Measurements from ENCODE around the gene GYG2.
A peak's percentile ranks its signal among the peaks of the same experiment; 100 is the strongest.

Gene GYG2

GRCh38 chrX:2875136-2875481 lies 46.4 kb downstream of the GYG2 start:
- Histone ChIP-seq H3K4me1 (ENCODE audit: insufficient read depth, poor library complexity, severe bottlenecking) (no peaks in the 10 kb centered on the region), H3K9me3 (ENCODE audit: severe bottlenecking) (no peaks in the 10 kb centered on the region), H3K4me3 (ENCODE audit: severe bottlenecking) (no peak overlapping the region), H3K36me3 (ENCODE audit: low read depth) (no peaks in the 10 kb centered on the region), H3K27me3 (ENCODE audit: insufficient read depth, poor library complexity, severe bottlenecking) (no peaks in the 10 kb centered on the region), H3K27ac (ENCODE audit: poor library complexity, severe bottlenecking) (no peak overlapping the region)
- ATAC-seq (ENCODE audit: low read depth) (no peak), DNase-seq (ENCODE audit: low spot score) (no peak)
- no peak for TF ChIP-seq CTCF (IDR thresholded peaks at IDR 0.05; ENCODE audit: poor library complexity, severe bottlenecking)

GRCh38 chrX:2875798-2876399 lies 47.2 kb downstream of the GYG2 start:
- Histone ChIP-seq H3K27ac (ENCODE audit: poor library complexity, severe bottlenecking) (no peak overlapping the region), H3K4me1 (ENCODE audit: insufficient read depth, poor library complexity, severe bottlenecking) (no peaks in the 10 kb centered on the region), H3K27me3 (ENCODE audit: insufficient read depth, poor library complexity, severe bottlenecking) (no peaks in the 10 kb centered on the region), H3K4me3 (ENCODE audit: severe bottlenecking) (no peak overlapping the region), H3K36me3 (ENCODE audit: low read depth) (no peaks in the 10 kb centered on the region), H3K9me3 (ENCODE audit: severe bottlenecking) (no peaks in the 10 kb centered on the region)
- no peak for DNase-seq (ENCODE audit: low spot score)
- peak; percentile 14 for TF ChIP-seq CTCF (IDR thresholded peaks at IDR 0.05; ENCODE audit: poor library complexity, severe bottlenecking)
- no peak for ATAC-seq (ENCODE audit: low read depth)

- no peak for TF ChIP-seq CTCF (IDR thresholded peaks at IDR 0.05; ENCODE audit: poor library complexity, severe bottlenecking)
- Histone ChIP-seq H3K27ac (ENCODE audit: poor library complexity, severe bottlenecking) (no peak overlapping the region), H3K9me3 (ENCODE audit: severe bottlenecking) (no peaks in the 10 kb centered on the region), H3K4me1 (ENCODE audit: insufficient read depth, poor library complexity, severe bottlenecking) (no peaks in the 10 kb centered on the region), H3K36me3 (ENCODE audit: low read depth) (no peaks in the 10 kb centered on the region), H3K4me3 (ENCODE audit: severe bottlenecking) (no peak overlapping the region), H3K27me3 (ENCODE audit: insufficient read depth, poor library complexity, severe bottlenecking) (no peaks in the 10 kb centered on the region)
- ATAC-seq (ENCODE audit: low read depth) (no peak), DNase-seq (ENCODE audit: low spot score) (no peak)
Measured at GRCh38 chrX:2878563-2878962, 49.8 kb downstream of the GYG2 start.

GRCh38 chrX:2879670-2880069 lies 50.9 kb downstream of the GYG2 start:
- no peaks in the 10 kb centered on the region for H3K4me1 ChIP-seq (ENCODE audit: insufficient read depth, poor library complexity, severe bottlenecking)
- no peak overlapping the region for H3K27ac ChIP-seq (ENCODE audit: poor library complexity, severe bottlenecking)
- no peak overlapping the region for H3K4me3 ChIP-seq (ENCODE audit: severe bottlenecking)
- H3K36me3 ChIP-seq (ENCODE audit: low read depth), result no peaks in the 10 kb centered on the region
- TF ChIP-seq CTCF (IDR thresholded peaks at IDR 0.05; ENCODE audit: poor library complexity, severe bottlenecking), result no peak
- no peak for ATAC-seq (ENCODE audit: low read depth)
- no peaks in the 10 kb centered on the region for H3K9me3 ChIP-seq (ENCODE audit: severe bottlenecking)
- H3K27me3 ChIP-seq (ENCODE audit: insufficient read depth, poor library complexity, severe bottlenecking), result no peaks in the 10 kb centered on the region
- DNase-seq (ENCODE audit: low spot score), result no peak

- Histone ChIP-seq H3K4me3 (ENCODE audit: severe bottlenecking) (no peak overlapping the region), H3K4me1 (ENCODE audit: insufficient read depth, poor library complexity, severe bottlenecking) (no peaks in the 10 kb centered on the region), H3K27ac (ENCODE audit: poor library complexity, severe bottlenecking) (no peak overlapping the region), H3K9me3 (ENCODE audit: severe bottlenecking) (no peaks in the 10 kb centered on the region), H3K36me3 (ENCODE audit: low read depth) (no peaks in the 10 kb centered on the region), H3K27me3 (ENCODE audit: insufficient read depth, poor library complexity, severe bottlenecking) (no peaks in the 10 kb centered on the region)
- no peak for DNase-seq (ENCODE audit: low spot score)
- no peak for TF ChIP-seq CTCF (IDR thresholded peaks at IDR 0.05; ENCODE audit: poor library complexity, severe bottlenecking)
- ATAC-seq (ENCODE audit: low read depth), result no peak
Measured at GRCh38 chrX:2883770-2884169, 55.0 kb downstream of the GYG2 start.
